ENCODE results near the gene DNAH8.

Gene DNAH8

DNA sequence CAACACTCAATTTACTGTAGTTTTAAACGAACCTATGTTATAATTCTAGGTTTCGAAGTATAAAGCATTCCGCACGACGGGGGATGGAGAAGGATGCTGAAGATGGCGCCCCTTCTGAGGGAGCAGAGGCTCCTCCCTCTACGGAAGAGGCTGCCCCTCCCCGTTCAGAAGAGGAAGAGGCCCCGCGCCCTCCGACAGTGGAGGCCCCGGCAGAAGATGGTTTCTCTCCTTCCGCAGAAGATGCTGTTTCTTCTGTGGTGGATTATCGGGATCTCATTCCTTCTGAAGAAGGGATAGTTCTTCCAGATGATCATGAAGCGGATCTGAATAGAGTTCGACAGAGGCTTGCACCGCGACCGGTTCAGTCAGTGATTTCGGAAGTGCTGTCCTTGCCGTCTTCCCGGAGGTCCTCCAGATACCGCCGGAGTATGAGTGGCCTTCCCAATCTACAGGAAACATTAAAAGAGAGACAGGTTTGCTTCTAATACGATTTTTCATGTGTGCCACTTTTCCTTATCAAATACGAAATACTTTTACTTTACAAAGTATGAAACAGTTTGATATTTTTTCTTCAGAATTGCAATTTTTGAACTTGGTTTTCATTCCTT lies 7.7 kb downstream of the DNAH8 start:
- no peaks in the 10 kb centered on the region for H3K9me3 ChIP-seq (ENCODE audit: control insufficient read depth, insufficient read depth, low read length)
- TF ChIP-seq EZH2phosphoT487 (IDR thresholded peaks at IDR 0.05; ENCODE audit: borderline replicate concordance, low read length): no peak
- TF ChIP-seq, protein P1, sequence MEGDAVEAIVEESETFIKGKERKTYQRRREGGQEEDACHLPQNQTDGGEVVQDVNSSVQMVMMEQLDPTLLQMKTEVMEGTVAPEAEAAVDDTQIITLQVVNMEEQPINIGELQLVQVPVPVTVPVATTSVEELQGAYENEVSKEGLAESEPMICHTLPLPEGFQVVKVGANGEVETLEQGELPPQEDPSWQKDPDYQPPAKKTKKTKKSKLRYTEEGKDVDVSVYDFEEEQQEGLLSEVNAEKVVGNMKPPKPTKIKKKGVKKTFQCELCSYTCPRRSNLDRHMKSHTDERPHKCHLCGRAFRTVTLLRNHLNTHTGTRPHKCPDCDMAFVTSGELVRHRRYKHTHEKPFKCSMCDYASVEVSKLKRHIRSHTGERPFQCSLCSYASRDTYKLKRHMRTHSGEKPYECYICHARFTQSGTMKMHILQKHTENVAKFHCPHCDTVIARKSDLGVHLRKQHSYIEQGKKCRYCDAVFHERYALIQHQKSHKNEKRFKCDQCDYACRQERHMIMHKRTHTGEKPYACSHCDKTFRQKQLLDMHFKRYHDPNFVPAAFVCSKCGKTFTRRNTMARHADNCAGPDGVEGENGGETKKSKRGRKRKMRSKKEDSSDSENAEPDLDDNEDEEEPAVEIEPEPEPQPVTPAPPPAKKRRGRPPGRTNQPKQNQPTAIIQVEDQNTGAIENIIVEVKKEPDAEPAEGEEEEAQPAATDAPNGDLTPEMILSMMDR (IDR thresholded peaks at IDR 0.05; ENCODE audit: low read depth, low read length, poor library complexity, severe bottlenecking): no peak
- no peaks in the 10 kb centered on the region for H3K4me1 ChIP-seq (ENCODE audit: control insufficient read depth, low read length)
- H3K4me3 ChIP-seq (ENCODE audit: low read length): no peak overlapping the region
- no peaks in the 10 kb centered on the region for H3F3A ChIP-seq (ENCODE audit: control insufficient read depth, insufficient read depth)
- no peaks in the 10 kb centered on the region for H3K79me2 ChIP-seq (ENCODE audit: control insufficient read depth, low read length)
- no peaks in the 10 kb centered on the region for H4K20me1 ChIP-seq (ENCODE audit: control insufficient read depth, insufficient read depth, low read depth, low read length)
- H3K27me3 ChIP-seq (ENCODE audit: control insufficient read depth, low read length): peaks cover 19% of the 10 kb centered on the region
- H3K36me3 ChIP-seq (ENCODE audit: control insufficient read depth, low read length): no peaks in the 10 kb centered on the region
- no peak overlapping the region for H3K27ac ChIP-seq (ENCODE audit: low read depth, low read length)
- no peak overlapping the region for H3K4me2 ChIP-seq (ENCODE audit: low read length)
- H3K9me2 ChIP-seq (replicated peaks; ENCODE audit: control insufficient read depth, low read length): no peaks in the 10 kb centered on the region

DNA sequence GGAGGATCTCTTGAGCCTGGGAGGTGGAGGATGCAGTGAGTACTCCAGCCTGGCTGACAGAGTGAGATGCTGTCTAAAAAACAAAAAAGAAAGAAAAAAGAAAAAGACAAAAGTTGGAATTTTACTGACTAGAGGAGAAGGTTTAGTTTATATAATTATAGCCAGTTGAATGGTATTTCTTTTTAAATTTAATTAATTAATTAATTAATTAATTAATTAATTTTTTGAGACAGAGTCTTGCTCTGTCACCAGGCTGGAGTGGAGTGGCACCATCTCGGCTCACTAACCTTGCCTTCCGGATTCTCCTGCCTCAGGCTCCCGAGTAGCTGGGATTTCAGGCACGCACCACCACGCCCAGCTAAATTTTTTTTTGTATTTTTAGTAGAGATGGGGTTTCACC lies 8.7 kb downstream of the DNAH8 start:
- Histone ChIP-seq H3K4me3 (ENCODE audit: low read length) (no peak overlapping the region), H3K4me2 (ENCODE audit: low read length) (no peak overlapping the region), H3K4me1 (ENCODE audit: control insufficient read depth, low read length) (no peaks in the 10 kb centered on the region), H3K27me3 (ENCODE audit: control insufficient read depth, low read length) (peaks cover 18% of the 10 kb centered on the region), H3K27ac (ENCODE audit: low read depth, low read length) (no peak overlapping the region), H3K79me2 (ENCODE audit: control insufficient read depth, low read length) (no peaks in the 10 kb centered on the region), H3K9me3 (ENCODE audit: control insufficient read depth, insufficient read depth, low read length) (no peaks in the 10 kb centered on the region), H3K36me3 (ENCODE audit: control insufficient read depth, low read length) (no peaks in the 10 kb centered on the region), H4K20me1 (ENCODE audit: control insufficient read depth, insufficient read depth, low read depth, low read length) (no peaks in the 10 kb centered on the region), H3F3A (ENCODE audit: control insufficient read depth, insufficient read depth) (no peaks in the 10 kb centered on the region), H3K9me2 (replicated peaks; ENCODE audit: control insufficient read depth, low read length) (no peaks in the 10 kb centered on the region)
- TF ChIP-seq, protein P1 (IDR thresholded peaks at IDR 0.05; ENCODE audit: low read depth, low read length, poor library complexity, severe bottlenecking): no peak
- TF ChIP-seq EZH2phosphoT487 (IDR thresholded peaks at IDR 0.05; ENCODE audit: borderline replicate concordance, low read length): no peak

DNA sequence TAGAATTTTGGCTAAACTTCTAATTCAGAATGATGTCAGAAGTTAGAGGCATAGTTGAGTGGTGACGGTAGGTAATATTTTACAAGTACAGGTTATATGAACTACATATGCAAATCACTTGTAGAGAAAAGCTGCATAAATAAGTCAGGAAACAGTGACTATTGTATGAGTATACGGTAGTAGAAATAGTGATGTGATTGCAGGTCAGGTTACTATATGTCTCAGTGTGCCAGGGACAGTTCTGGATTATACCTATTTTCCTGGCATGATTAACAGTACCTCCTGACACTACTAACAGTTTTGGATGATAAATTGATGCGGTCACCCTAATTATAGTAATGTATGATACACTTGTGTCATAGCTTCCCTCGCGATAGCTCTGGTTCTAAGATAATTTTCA lies 9.2 kb downstream of the DNAH8 start:
- no peak for TF ChIP-seq EZH2phosphoT487 (IDR thresholded peaks at IDR 0.05; ENCODE audit: borderline replicate concordance, low read length)
- TF ChIP-seq, protein P1 (IDR thresholded peaks at IDR 0.05; ENCODE audit: low read depth, low read length, poor library complexity, severe bottlenecking): no peak
- Histone ChIP-seq H3K4me2 (ENCODE audit: low read length) (no peak overlapping the region), H3K79me2 (ENCODE audit: control insufficient read depth, low read length) (no peaks in the 10 kb centered on the region), H3F3A (ENCODE audit: control insufficient read depth, insufficient read depth) (no peaks in the 10 kb centered on the region), H3K4me1 (ENCODE audit: control insufficient read depth, low read length) (no peaks in the 10 kb centered on the region), H3K27me3 (ENCODE audit: control insufficient read depth, low read length) (peaks cover 12% of the 10 kb centered on the region), H3K4me3 (ENCODE audit: low read length) (no peak overlapping the region), H4K20me1 (ENCODE audit: control insufficient read depth, insufficient read depth, low read depth, low read length) (no peaks in the 10 kb centered on the region), H3K9me2 (replicated peaks; ENCODE audit: control insufficient read depth, low read length) (no peaks in the 10 kb centered on the region), H3K36me3 (ENCODE audit: control insufficient read depth, low read length) (no peaks in the 10 kb centered on the region), H3K9me3 (ENCODE audit: control insufficient read depth, insufficient read depth, low read length) (no peaks in the 10 kb centered on the region), H3K27ac (ENCODE audit: low read depth, low read length) (no peak overlapping the region)
